HepG2 (cell line): ENCODE measurements around the gene PRSS36. TPM values are rescaled to one million over a fixed set of nuclear protein-coding genes. Genes with fewer than 3 reads are reported as not detected.

ENCODE experiments used
- ATF1 ChIP-seq: IDR thresholded peaks from 2 replicates; pipeline ENCODE4 v1.6.1; 2016; ENCODE audit warnings: mild to moderate bottlenecking, control low read depth
- DDIT3 ChIP-seq: sonication (generic); formaldehyde crosslinking; IDR thresholded peaks from 2 replicates; pipeline ENCODE4 v1.4.0; 2020; ENCODE audit warnings: mild to moderate bottlenecking, missing genetic modification reagents
- ELF1 ChIP-seq: sonication (generic); formaldehyde crosslinking; IDR thresholded peaks from 2 replicates; pipeline ENCODE4 v1.4.0; 2020; ENCODE audit warnings: missing genetic modification reagents
- GTF3A ChIP-seq: sonication (generic); formaldehyde crosslinking; conservative IDR thresholded peaks from 2 replicates; pipeline ENCODE4 v1.4.0; 2020; ENCODE audit warnings: mild to moderate bottlenecking, missing genetic modification reagents
- HMG20A ChIP-seq: IDR thresholded peaks from 2 replicates; pipeline ENCODE4 v1.6.1; 2016; ENCODE audit warnings: borderline replicate concordance
- KIAA2018 ChIP-seq: sonication (generic); formaldehyde crosslinking; IDR thresholded peaks from 2 replicates; pipeline ENCODE4 v1.5.0; 2020; ENCODE audit warnings: mild to moderate bottlenecking, missing genetic modification reagents, borderline replicate concordance
- NFE2L1 ChIP-seq: sonication (generic); formaldehyde crosslinking; IDR thresholded peaks from 2 replicates; pipeline ENCODE4 v1.4.0; 2020; ENCODE audit warnings: missing genetic modification reagents, mild to moderate bottlenecking, borderline replicate concordance
- PRMT3 ChIP-seq: sonication (generic); formaldehyde crosslinking; IDR thresholded peaks from 2 replicates; pipeline ENCODE4 v1.8.1; 2022; ENCODE audit warnings: low read depth, mild to moderate bottlenecking, moderate library complexity, missing genetic modification reagents, borderline replicate concordance
- RBM39 ChIP-seq: fragments of 200-400 bp; formaldehyde crosslinking; IDR thresholded peaks from one replicate; pipeline ENCODE4 v1.6.1; 2018; ENCODE audit warnings: antibody characterized with exemption, mild to moderate bottlenecking, low read depth, low read length; ENCODE audit not compliant: poor library complexity, severe bottlenecking
- RFX1 ChIP-seq: fragments of 450-650 bp; IDR thresholded peaks from 2 replicates; pipeline ENCODE4 v1.6.1; 2017
- SALL2 ChIP-seq: sonication (generic); formaldehyde crosslinking; IDR thresholded peaks from 2 replicates; pipeline ENCODE4 v1.8.1; 2023; ENCODE audit warnings: mild to moderate bottlenecking, missing genetic modification reagents, inconsistent platforms
- ZNF572 ChIP-seq: sonication (generic); formaldehyde crosslinking; IDR thresholded peaks from 2 replicates; pipeline ENCODE4 v1.5.1; 2020; ENCODE audit warnings: mild to moderate bottlenecking, missing genetic modification reagents
- polyA plus RNA-seq, 8 experiments: library from polyadenylated mRNA; depleted of rRNA in 3 of 8; stranded (reverse) in 7 of 8; unstranded in 1 of 8; fragments of >200 nt; fragmentation: Illumina TruSeq in 4 of 8; extraction: Trizol in 4 of 8; gene quantifications; 2 replicates each; pipeline versions ENCODE4 v1.2.1 to v1.2.3, GENCODE V29; 2011 to 2016; ENCODE audit warnings: low read depth in 4 of 8, missing spikeins in 1 of 8, mixed read lengths in 1 of 8; ENCODE audit not compliant: insufficient read depth in 1 of 8
- total RNA-seq, 5 experiments: library from RNA; depleted of rRNA; stranded (reverse); fragments of >200 nt; fragmentation: Illumina TruSeq; extraction: Trizol; gene quantifications; 2 replicates each; pipeline ENCODE4 v1.2.3, GENCODE V29; 2016; ENCODE audit warnings: low read depth in 1 of 5
- TF ChIP-seq, protein P1 (sequence below): sonication (generic); formaldehyde crosslinking; IDR thresholded peaks from 2 replicates; pipeline ENCODE4 v1.5.0; 2020; ENCODE audit warnings: mild to moderate bottlenecking, missing genetic modification reagents
- TF ChIP-seq, protein P2 (sequence below): sonication (generic); formaldehyde crosslinking; IDR thresholded peaks from 2 replicates; pipeline ENCODE4 v1.4.0; 2020; ENCODE audit warnings: mild to moderate bottlenecking, low read depth, missing genetic modification reagents
- TF ChIP-seq, protein P3 (sequence below): sonication (generic); formaldehyde crosslinking; IDR thresholded peaks from 2 replicates; pipeline ENCODE4 v1.8.0; 2022; ENCODE audit warnings: missing genetic modification reagents, low read depth, mild to moderate bottlenecking, borderline replicate concordance

Gene PRSS36
- total and polyA plus RNA-seq, 2 of the 13 experiments (the other 11 are each of a cell fraction or from before 2014, with no cell fraction given): 1.5 to 2.1 TPM

DNA sequence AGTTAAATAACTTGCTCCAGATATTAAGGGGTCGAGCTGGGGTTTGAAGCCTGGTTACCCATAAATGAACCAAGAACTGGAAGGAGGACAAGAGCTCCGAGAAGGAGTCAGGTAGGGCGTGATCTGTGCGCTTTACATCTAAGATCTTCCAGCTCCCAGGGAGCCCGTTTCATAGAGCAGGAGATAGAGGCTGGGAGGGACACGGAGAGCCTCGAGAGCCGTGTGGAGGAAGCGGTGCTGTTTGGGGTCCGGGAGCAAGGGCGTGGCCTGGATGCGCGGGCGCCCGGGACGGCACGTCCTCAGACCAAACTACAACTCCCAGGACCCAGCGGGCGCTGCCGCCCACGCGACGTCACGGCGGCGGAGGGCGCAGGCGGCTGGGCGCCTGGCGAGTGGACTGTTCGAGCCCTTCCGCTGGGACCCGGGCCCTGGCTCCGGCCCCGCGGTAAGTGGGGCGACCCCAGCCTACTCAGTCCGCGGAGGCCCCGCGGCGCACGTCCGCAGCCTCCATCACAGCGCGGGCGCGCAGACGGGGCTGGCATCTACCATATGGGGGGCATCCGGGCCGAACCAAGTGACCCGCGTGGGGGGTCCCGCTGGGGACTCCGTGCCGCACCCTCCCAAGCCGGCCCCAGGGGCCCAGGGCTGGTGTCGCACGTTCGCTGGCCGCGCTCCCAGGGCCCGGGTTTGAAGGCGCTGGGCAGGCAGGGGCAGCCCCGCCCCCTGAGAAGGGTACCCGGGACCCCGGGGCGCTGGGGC lies 41.7 kb downstream of the PRSS36 start, which contains the start of gene BCKDK (continued):
- TF ChIP-seq GTF3A (CRISPR knock-in tag): no peak
- TF ChIP-seq RFX1: no peak
- no peak for TF ChIP-seq RBM39
- TF ChIP-seq, protein P1, sequence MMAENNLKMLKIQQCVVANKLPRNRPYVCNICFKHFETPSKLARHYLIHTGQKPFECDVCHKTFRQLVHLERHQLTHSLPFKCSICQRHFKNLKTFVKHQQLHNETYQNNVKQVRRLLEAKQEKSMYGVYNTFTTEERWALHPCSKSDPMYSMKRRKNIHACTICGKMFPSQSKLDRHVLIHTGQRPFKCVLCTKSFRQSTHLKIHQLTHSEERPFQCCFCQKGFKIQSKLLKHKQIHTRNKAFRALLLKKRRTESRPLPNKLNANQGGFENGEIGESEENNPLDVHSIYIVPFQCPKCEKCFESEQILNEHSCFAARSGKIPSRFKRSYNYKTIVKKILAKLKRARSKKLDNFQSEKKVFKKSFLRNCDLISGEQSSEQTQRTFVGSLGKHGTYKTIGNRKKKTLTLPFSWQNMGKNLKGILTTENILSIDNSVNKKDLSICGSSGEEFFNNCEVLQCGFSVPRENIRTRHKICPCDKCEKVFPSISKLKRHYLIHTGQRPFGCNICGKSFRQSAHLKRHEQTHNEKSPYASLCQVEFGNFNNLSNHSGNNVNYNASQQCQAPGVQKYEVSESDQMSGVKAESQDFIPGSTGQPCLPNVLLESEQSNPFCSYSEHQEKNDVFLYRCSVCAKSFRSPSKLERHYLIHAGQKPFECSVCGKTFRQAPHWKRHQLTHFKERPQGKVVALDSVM (CRISPR knock-in tag): peak; percentile 48; the same call in 1 of the 2 replicates
- TF ChIP-seq, protein P2, sequence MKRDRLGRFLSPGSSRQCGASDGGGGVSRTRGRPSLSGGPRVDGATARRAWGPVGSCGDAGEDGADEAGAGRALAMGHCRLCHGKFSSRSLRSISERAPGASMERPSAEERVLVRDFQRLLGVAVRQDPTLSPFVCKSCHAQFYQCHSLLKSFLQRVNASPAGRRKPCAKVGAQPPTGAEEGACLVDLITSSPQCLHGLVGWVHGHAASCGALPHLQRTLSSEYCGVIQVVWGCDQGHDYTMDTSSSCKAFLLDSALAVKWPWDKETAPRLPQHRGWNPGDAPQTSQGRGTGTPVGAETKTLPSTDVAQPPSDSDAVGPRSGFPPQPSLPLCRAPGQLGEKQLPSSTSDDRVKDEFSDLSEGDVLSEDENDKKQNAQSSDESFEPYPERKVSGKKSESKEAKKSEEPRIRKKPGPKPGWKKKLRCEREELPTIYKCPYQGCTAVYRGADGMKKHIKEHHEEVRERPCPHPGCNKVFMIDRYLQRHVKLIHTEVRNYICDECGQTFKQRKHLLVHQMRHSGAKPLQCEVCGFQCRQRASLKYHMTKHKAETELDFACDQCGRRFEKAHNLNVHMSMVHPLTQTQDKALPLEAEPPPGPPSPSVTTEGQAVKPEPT (CRISPR knock-in tag): no peak
- peak; percentile 60; the same call in 1 of the 2 replicates for TF ChIP-seq ATF1 (CRISPR knock-in tag)
- TF ChIP-seq ZNF572 (CRISPR knock-in tag): no peak
- no peak for TF ChIP-seq DDIT3 (CRISPR knock-in tag)
- TF ChIP-seq ELF1 (CRISPR knock-in tag): peak; percentile 42
- TF ChIP-seq HMG20A (CRISPR knock-in tag): no peak
- TF ChIP-seq PRMT3: no peak
- no peak for TF ChIP-seq KIAA2018 (CRISPR knock-in tag)
- no peak for TF ChIP-seq NFE2L1 (CRISPR knock-in tag)
- peak; percentile 77; the same call in 1 of the 2 replicates for TF ChIP-seq SALL2 (CRISPR knock-in tag)
- TF ChIP-seq, protein P3, sequence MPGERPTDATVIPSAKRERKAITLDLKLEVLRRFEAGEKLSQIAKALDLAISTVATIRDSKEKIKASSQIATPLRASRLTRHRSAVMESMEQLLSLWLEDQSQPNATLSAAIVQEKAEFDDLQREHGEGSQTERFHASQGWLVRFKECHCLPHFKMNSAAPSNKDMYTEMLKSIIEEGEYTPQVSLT (CRISPR knock-in tag): no peak
